K562 (cell line): ENCODE measurements around the gene AKT3. TPM values are rescaled to one million over a fixed set of nuclear protein-coding genes. Genes with fewer than 3 reads are reported as not detected.

ENCODE experiments used
- ATAC-seq: fragments of 200-7000 bp; cut with Tn5 transposase; 3 replicates; pipeline ENCODE4 v1.9.1; 2020; ENCODE audit warnings: moderate library complexity
- BruUV-seq: library from RNA; stranded (reverse); fragments of 400-500 nt; replicated peaks from 2 replicates; lab custom pipeline; 2021; lab: Mats Ljungman, UMichigan
- CTCF ChIA-PET: fragments of 300-600 bp; formaldehyde crosslinking; extraction: SDS; loops from one replicate; lab custom pipeline; 2021; ENCODE audit warnings: low intra/inter-chr PET ratio; lab: Yijun Ruan, JAX
- POLR2A ChIA-PET: fragments of 300-600, 350-650 bp; sonication (Branson Sonifier 250); formaldehyde crosslinking; extraction: SDS; loops from one replicate; lab custom pipeline; 2021; ENCODE audit warnings: antibody characterized with exemption, inconsistent platforms; lab: Yijun Ruan, JAX
- DNase-seq, 4 experiments: peaks; one replicate each; pipeline versions ENCODE4 v3.0.0 to v3.0.0-alpha.2; 2011 to 2018; ENCODE audit warnings: low spot score in 3 of 4, mixed read lengths in 3 of 4; ENCODE audit errors: extremely low read depth in 1 of 4
- FAIRE-seq: peaks from 2 replicates; lab custom pipeline; 2011; peaks lifted over from hg19 to GRCh38; lab: Jason Lieb, UNC
- H2AFZ ChIP-seq: 2 replicates; pipeline ENCODE4 v1.6.0; 2011; ENCODE audit warnings: low read depth, low read length, control low read depth, inconsistent platforms
- H3K27ac ChIP-seq: fragments of 200-600 bp; 3 replicates; pipeline ENCODE4 v1.8.0; 2011; ENCODE audit warnings: low read depth, mild to moderate bottlenecking, control low read depth, inconsistent platforms, low read length, moderate library complexity, mixed read lengths; ENCODE audit errors: extremely low read depth
- H3K27me3 ChIP-seq, 2 experiments: fragments of 300-600 bp in 1 of 2; 2 replicates in 1 of 2; 3 replicates in 1 of 2; pipeline versions ENCODE4 v1.6.0 to v1.8.0; 2011; ENCODE audit warnings: inconsistent platforms in 2 of 2, low read length in 2 of 2, mild to moderate bottlenecking in 1 of 2, mixed read lengths in 1 of 2, moderate library complexity in 1 of 2; ENCODE audit not compliant: control insufficient read depth in 2 of 2, insufficient read depth in 2 of 2
- H3K36me3 ChIP-seq: fragments of 300-600 bp; 3 replicates; pipeline ENCODE4 v1.8.0; 2011; ENCODE audit warnings: mild to moderate bottlenecking, low read length, inconsistent platforms; ENCODE audit not compliant: control insufficient read depth, insufficient read depth
- H3K4me1 ChIP-seq, 2 experiments: fragments of 200-600 bp in 1 of 2; replicated peaks in 1 of 2; 2 replicates in 1 of 2; 3 replicates in 1 of 2; pipeline versions ENCODE4 v1.5.1 to v1.8.0; 2011; ENCODE audit warnings: inconsistent platforms in 2 of 2, low read length in 2 of 2, mild to moderate bottlenecking in 1 of 2, mixed read lengths in 1 of 2, moderate library complexity in 1 of 2; ENCODE audit not compliant: control insufficient read depth in 2 of 2, insufficient read depth in 2 of 2
- H3K4me2 ChIP-seq: 2 replicates; pipeline ENCODE4 v1.6.1; 2011; ENCODE audit warnings: low read length, control low read depth, inconsistent platforms, mixed read lengths; ENCODE audit not compliant: insufficient read depth
- H3K4me3 ChIP-seq: fragments of 200-600 bp; sonication (generic), shearing (Covaris generic); 2 replicates; pipeline ENCODE4 v1.5.1; 2016; ENCODE audit warnings: control low read depth, inconsistent platforms
- H3K79me2 ChIP-seq: fragments of 200-600 bp; 3 replicates; pipeline ENCODE4 v1.8.0; 2011; ENCODE audit warnings: low read length, inconsistent platforms; ENCODE audit not compliant: control insufficient read depth, insufficient read depth
- H3K9ac ChIP-seq, 2 experiments: 2 replicates each; pipeline versions ENCODE4 v1.6.0 to v1.6.1; 2011; ENCODE audit warnings: low read depth in 2 of 2, low read length in 2 of 2, control low read depth in 1 of 2, inconsistent platforms in 1 of 2, mild to moderate bottlenecking in 1 of 2, mixed read lengths in 1 of 2; ENCODE audit not compliant: insufficient read depth in 1 of 2
- H3K9me1 ChIP-seq: one replicate; pipeline ENCODE4 v1.6.0; 2011; ENCODE audit warnings: inconsistent platforms, mild to moderate bottlenecking, low read length, moderate library complexity; ENCODE audit not compliant: control insufficient read depth, insufficient read depth
- H3K9me3 ChIP-seq: replicated peaks from 2 replicates; pipeline ENCODE4 v1.5.1; 2011; ENCODE audit warnings: low read depth, low read length, inconsistent platforms; ENCODE audit not compliant: control insufficient read depth, insufficient read depth
- H4K20me1 ChIP-seq: replicated peaks from 2 replicates; pipeline ENCODE4 v1.6.1; 2011; ENCODE audit warnings: low read length, inconsistent platforms, mixed read lengths; ENCODE audit not compliant: control insufficient read depth, insufficient read depth
- CEBPZ ChIP-seq: fragments of 150-350 bp; IDR thresholded peaks from 2 replicates; pipeline ENCODE4 v1.6.1; 2014; ENCODE audit warnings: low read depth, mild to moderate bottlenecking, low read length, borderline replicate concordance
- FOXJ3 ChIP-seq: sonication (generic); formaldehyde crosslinking; IDR thresholded peaks from 2 replicates; pipeline ENCODE4 v1.4.0; 2020; ENCODE audit warnings: mild to moderate bottlenecking, missing genetic modification reagents
- MCM3 ChIP-seq: fragments of 450-650 bp; IDR thresholded peaks from 2 replicates; pipeline ENCODE4 v1.6.1; 2016
- NFIX ChIP-seq: fragments of 250-450 bp; sonication (Bioruptor Pico); IDR thresholded peaks from 2 replicates; pipeline ENCODE4 v1.4.0; 2020; ENCODE audit warnings: low read depth, mild to moderate bottlenecking, moderate library complexity
- REST ChIP-seq, 2 experiments: fragments of 450-650 bp; formaldehyde crosslinking in 1 of 2; IDR thresholded peaks; 2 replicates each; pipeline versions ENCODE4 v1.4.0 to v1.6.1; 2014 to 2020; ENCODE audit warnings: mild to moderate bottlenecking in 2 of 2, borderline replicate concordance in 1 of 2, low read depth in 1 of 2
- SREBF1 ChIP-seq: fragments of 150-350 bp; IDR thresholded peaks from 2 replicates; pipeline ENCODE4 v1.6.1; 2014; ENCODE audit warnings: antibody characterized with exemption, low read depth, low read length, borderline replicate concordance
- ZBTB1 ChIP-seq: sonication (generic); formaldehyde crosslinking; IDR thresholded peaks from 2 replicates; pipeline ENCODE4 v1.8.1; 2023; ENCODE audit warnings: missing genetic modification reagents, low read depth, mild to moderate bottlenecking, borderline replicate concordance
- ZBTB2 ChIP-seq: fragments of 450-650 bp; IDR thresholded peaks from 2 replicates; pipeline ENCODE4 v1.6.1; 2016; ENCODE audit warnings: antibody characterized with exemption
- ZNF311 ChIP-seq: fragments of 250-450 bp; sonication (Bioruptor Pico); IDR thresholded peaks from 2 replicates; pipeline ENCODE4 v1.4.0; 2020; ENCODE audit warnings: mild to moderate bottlenecking, moderate library complexity
- WGBS: fragments of 100-300 bp; shearing (Covaris generic); methylation state at CpG from one replicate; pipeline ENCODE4 v1.1.6; 2016; ENCODE audit warnings: low coverage, mixed read lengths; ENCODE audit not compliant: insufficient coverage; ENCODE audit errors: missing lambda C conversion rate; 5-methylcytosine and 5-hydroxymethylcytosine counted together
- in situ Hi-C: fragments of 300-500 bp; cut with MboI; formaldehyde crosslinking; loops from 4 replicates; pipeline ENCODE4 v1.15.0; 2018; ENCODE audit warnings: inconsistent platforms, mixed read lengths
- intact Hi-C: fragments of 100-400 bp; cut with micrococcal nuclease; formaldehyde crosslinking; loops from 2 replicates; pipeline ENCODE4 v1.14.2; 2022
- polyA plus RNA-seq, 8 experiments: library from polyadenylated mRNA; depleted of rRNA in 4 of 8; stranded (reverse) in 5 of 8; unstranded in 3 of 8; fragments of >200 nt; fragmentation: Nextera tagmentation in 2 of 8; fragmentation: Illumina TruSeq in 1 of 8; extraction: Ambion mirVana in 2 of 8; extraction: Trizol in 1 of 8; gene quantifications; 2 replicates each; pipeline versions ENCODE4 v1.2.1 to v1.2.3, GENCODE V29; 2011 to 2014; ENCODE audit warnings: inconsistent platforms in 1 of 8, missing spikeins in 1 of 8
- total RNA-seq, 7 experiments: library from RNA; depleted of rRNA in 6 of 7; stranded (reverse); fragments of >200 nt in 6 of 7; fragmentation: Illumina TruSeq in 2 of 7; extraction: Trizol in 2 of 7; gene quantifications; 2 replicates each; pipeline versions ENCODE4 v1.2.1 to v1.2.3, GENCODE V29; 2011 to 2021; ENCODE audit warnings: low replicate concordance in 1 of 7

Gene AKT3
- total and polyA plus RNA-seq, 9 of the 15 experiments (the other 6 are each of a cell fraction or from before 2014, with no cell fraction given) = 0.04 to 0.54 (median 0.18) TPM; not detected in 1

- no peak overlapping the region for H3K4me2 ChIP-seq
- H3K4me3 ChIP-seq = no peak overlapping the region
- in situ Hi-C loops (loop anchor here (25.0 kb wide), 1 partner anchor 787 kb away; no protein-coding TSS in a partner anchor), intact Hi-C loops (loop anchor here (5.0 kb wide), 1 partner anchor 797 kb away; no protein-coding TSS in a partner anchor)
- no peaks in the 10 kb centered on the region for H4K20me1 ChIP-seq
- peaks cover 6 to 15% of the 10 kb centered on the region in 2 experiments; a peak in 2 of 5 replicates for H3K4me1 ChIP-seq
- no peak overlapping the region for H3K27ac ChIP-seq
- no peak overlapping the region for H3K9ac ChIP-seq
- ATAC-seq (no peak), DNase-seq (no peak), FAIRE-seq (no peak)
- ChIA-PET CTCF (no interaction called here), POLR2A (no interaction called here)
- 52% methylated on average over 9 of the region's 9 CpGs for WGBS
- peaks cover 5% of the 10 kb centered on the region for H3K9me1 ChIP-seq
- no peaks in the 10 kb centered on the region for H3K79me2 ChIP-seq
- no peaks in the 10 kb centered on the region for H3K36me3 ChIP-seq
- no peak overlapping the region for H2AFZ ChIP-seq
- BruUV-seq = no TSS peak
- no peaks in the 10 kb centered on the region for H3K9me3 ChIP-seq
- H3K27me3 ChIP-seq = 0 out of 5 replicates have a peak, but pooled peaks cover 0 to 14% of the 10 kb centered on the region in 2 experiments
- TF ChIP-seq ZBTB2 (no peak), CEBPZ (no peak), FOXJ3 (CRISPR knock-in tag) (no peak), MCM3 (no peak), ZNF311 (CRISPR knock-in tag) (no peak), REST (IDR thresholded peaks at IDR 0.05; ENCODE audit: borderline replicate concordance) (no peak), REST (CRISPR knock-in tag; IDR thresholded peaks at IDR 0.05; ENCODE audit: low read depth) (no peak), SREBF1 (no peak), ZBTB1 (CRISPR knock-in tag) (no peak), NFIX (CRISPR knock-in tag) (no peak)
These were observed 375.1 kb downstream of the AKT3 start for GRCh38 chr1:243474906-243475305.
